Measurements from ENCODE around the gene FARP1. TPM values are rescaled to one million over a fixed set of nuclear protein-coding genes. Genes with fewer than 3 reads are reported as not detected.

FARP1 gene
- total RNA-seq, 1 donor from 2014 or later, result 357 TPM

GRCh38 chr13:98157188-98157587, 14.3 kb downstream of the FARP1 start:
- Mint-ChIP-seq H3K9me3 (ENCODE audit: unreplicated experiment) (no peaks in the 10 kb centered on the region), H3K4me1 (ENCODE audit: unreplicated experiment) (peaks cover 49% of the 10 kb centered on the region), H3K4me3 (ENCODE audit: unreplicated experiment) (no peak overlapping the region), H3K27me3 (ENCODE audit: unreplicated experiment) (no peaks in the 10 kb centered on the region), H3K27ac (ENCODE audit: unreplicated experiment) (no peak overlapping the region), H3K36me3 (ENCODE audit: unreplicated experiment) (peaks cover 23% of the 10 kb centered on the region)
- DNase-seq (ENCODE audit: extremely low spot score, unreplicated experiment), result no peak
- TF ChIP-seq, protein P1, sequence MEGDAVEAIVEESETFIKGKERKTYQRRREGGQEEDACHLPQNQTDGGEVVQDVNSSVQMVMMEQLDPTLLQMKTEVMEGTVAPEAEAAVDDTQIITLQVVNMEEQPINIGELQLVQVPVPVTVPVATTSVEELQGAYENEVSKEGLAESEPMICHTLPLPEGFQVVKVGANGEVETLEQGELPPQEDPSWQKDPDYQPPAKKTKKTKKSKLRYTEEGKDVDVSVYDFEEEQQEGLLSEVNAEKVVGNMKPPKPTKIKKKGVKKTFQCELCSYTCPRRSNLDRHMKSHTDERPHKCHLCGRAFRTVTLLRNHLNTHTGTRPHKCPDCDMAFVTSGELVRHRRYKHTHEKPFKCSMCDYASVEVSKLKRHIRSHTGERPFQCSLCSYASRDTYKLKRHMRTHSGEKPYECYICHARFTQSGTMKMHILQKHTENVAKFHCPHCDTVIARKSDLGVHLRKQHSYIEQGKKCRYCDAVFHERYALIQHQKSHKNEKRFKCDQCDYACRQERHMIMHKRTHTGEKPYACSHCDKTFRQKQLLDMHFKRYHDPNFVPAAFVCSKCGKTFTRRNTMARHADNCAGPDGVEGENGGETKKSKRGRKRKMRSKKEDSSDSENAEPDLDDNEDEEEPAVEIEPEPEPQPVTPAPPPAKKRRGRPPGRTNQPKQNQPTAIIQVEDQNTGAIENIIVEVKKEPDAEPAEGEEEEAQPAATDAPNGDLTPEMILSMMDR (IDR thresholded peaks at IDR 0.05), result no peak

- Mint-ChIP-seq H3K27ac (ENCODE audit: unreplicated experiment) (no peak overlapping the region), H3K36me3 (ENCODE audit: unreplicated experiment) (peaks cover 25% of the 10 kb centered on the region), H3K27me3 (ENCODE audit: unreplicated experiment) (no peaks in the 10 kb centered on the region), H3K4me3 (ENCODE audit: unreplicated experiment) (no peak overlapping the region), H3K9me3 (ENCODE audit: unreplicated experiment) (no peaks in the 10 kb centered on the region), H3K4me1 (ENCODE audit: unreplicated experiment) (peaks cover 47% of the 10 kb centered on the region)
- TF ChIP-seq, protein P1 (IDR thresholded peaks at IDR 0.05), result no peak
- DNase-seq (ENCODE audit: extremely low spot score, unreplicated experiment), result no peak
Observed at GRCh38 chr13:98157609-98158008, 14.7 kb downstream of the FARP1 start.

DNA sequence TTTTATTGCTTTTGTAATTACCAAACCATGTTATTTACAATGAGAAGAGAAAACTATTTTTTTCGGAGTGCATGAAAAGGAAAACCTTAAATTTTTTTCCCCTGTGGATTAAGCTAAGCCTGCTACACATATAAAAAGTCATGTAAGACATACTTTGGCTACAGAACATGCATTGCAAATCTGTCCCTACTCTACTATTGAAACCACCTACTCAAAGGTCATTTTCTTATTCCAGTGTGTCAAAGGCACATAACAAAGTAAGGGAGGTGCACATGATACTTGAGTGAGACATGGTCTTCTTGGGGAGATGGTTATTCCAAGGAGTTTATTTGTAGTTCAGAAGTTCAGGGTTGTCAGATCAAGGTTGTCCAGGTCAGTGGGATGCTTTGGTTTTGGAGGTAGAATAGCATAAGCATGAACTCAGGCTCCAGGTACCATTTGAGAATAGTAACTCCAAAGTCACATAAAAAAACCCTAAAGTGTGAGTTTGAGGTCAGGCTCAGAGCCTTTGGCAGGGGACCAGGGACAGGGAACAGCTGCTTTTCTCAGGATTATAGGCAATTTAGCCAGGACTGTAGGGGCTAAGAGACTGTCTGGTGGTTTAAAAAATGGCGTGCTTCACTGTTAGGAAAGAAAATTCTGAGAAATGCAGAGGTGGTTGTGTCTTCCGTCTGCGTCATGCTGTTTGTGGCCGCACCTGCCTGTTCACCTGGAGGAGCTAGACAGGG, 15.4 kb downstream of the FARP1 start:
- TF ChIP-seq, protein P1 (IDR thresholded peaks at IDR 0.05), result no peak
- DNase-seq (ENCODE audit: extremely low spot score, unreplicated experiment), result no peak
- no peaks in the 10 kb centered on the region for H3K9me3 Mint-ChIP-seq (ENCODE audit: unreplicated experiment)
- no peak overlapping the region for H3K4me3 Mint-ChIP-seq (ENCODE audit: unreplicated experiment)
- H3K27me3 Mint-ChIP-seq (ENCODE audit: unreplicated experiment), result no peaks in the 10 kb centered on the region
- H3K36me3 Mint-ChIP-seq (ENCODE audit: unreplicated experiment), result peaks cover 30% of the 10 kb centered on the region
- peaks cover 43% of the 10 kb centered on the region for H3K4me1 Mint-ChIP-seq (ENCODE audit: unreplicated experiment)
- no peak overlapping the region for H3K27ac Mint-ChIP-seq (ENCODE audit: unreplicated experiment)

GRCh38 chr13:98162935-98163334, 20.0 kb downstream of the FARP1 start:
- no peak overlapping the region for H3K4me3 Mint-ChIP-seq (ENCODE audit: unreplicated experiment)
- no peaks in the 10 kb centered on the region for H3K9me3 Mint-ChIP-seq (ENCODE audit: unreplicated experiment)
- no peaks in the 10 kb centered on the region for H3K27me3 Mint-ChIP-seq (ENCODE audit: unreplicated experiment)

DNA sequence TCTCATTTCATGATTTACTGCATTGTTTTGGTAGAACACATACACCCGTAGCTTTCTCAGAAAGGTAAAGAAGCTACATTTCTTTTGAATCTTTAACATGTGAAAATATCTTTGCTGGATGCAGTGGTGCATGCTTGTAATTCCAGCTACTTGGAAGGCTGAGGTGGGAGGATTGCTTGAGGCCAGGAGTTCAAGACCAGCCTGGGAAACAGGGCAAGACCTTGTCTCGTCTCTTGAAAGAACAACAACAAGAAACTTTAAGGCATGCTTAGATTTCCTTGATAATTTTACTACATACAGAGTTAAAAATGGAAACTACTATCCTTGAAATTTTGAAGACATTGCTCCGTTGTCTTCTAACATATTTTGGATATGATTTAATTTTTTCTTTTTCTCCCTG, 26.4 kb downstream of the FARP1 start:
- DNase-seq (ENCODE audit: extremely low spot score, unreplicated experiment), result no peak
- Mint-ChIP-seq H3K27me3 (ENCODE audit: unreplicated experiment) (no peaks in the 10 kb centered on the region), H3K4me3 (ENCODE audit: unreplicated experiment) (no peak overlapping the region), H3K27ac (ENCODE audit: unreplicated experiment) (peak overlapping the region; percentile 61), H3K36me3 (ENCODE audit: unreplicated experiment) (peaks cover 8% of the 10 kb centered on the region), H3K4me1 (ENCODE audit: unreplicated experiment) (peaks cover 71% of the 10 kb centered on the region), H3K9me3 (ENCODE audit: unreplicated experiment) (no peaks in the 10 kb centered on the region)
- TF ChIP-seq, protein P1 (IDR thresholded peaks at IDR 0.05), result no peak

More at GRCh38 chr13:98162935-98163334, 20.0 kb downstream of the FARP1 start:
- H3K36me3 Mint-ChIP-seq (ENCODE audit: unreplicated experiment), result peaks cover 22% of the 10 kb centered on the region
- DNase-seq (ENCODE audit: extremely low spot score, unreplicated experiment), result no peak
- TF ChIP-seq, protein P1 (IDR thresholded peaks at IDR 0.05), result no peak
- H3K27ac Mint-ChIP-seq (ENCODE audit: unreplicated experiment), result no peak overlapping the region
- H3K4me1 Mint-ChIP-seq (ENCODE audit: unreplicated experiment), result peaks cover 36% of the 10 kb centered on the region
